ENCODE results near the gene MPC2.

Gene MPC2

GRCh38 chr1:167924102-167924501 is 12.8 kb downstream of the MPC2 start:
- no peaks in the 10 kb centered on the region for H3K27me3 ChIP-seq (ENCODE audit: insufficient read depth, low read depth)
- no peak overlapping the region for H3K4me3 ChIP-seq (IDR thresholded peaks at IDR 0.05; ENCODE audit: insufficient read depth, low read depth, low read length)
- no peak overlapping the region for H2AFZ ChIP-seq (ENCODE audit: low read depth)
- H4K20me1 ChIP-seq (ENCODE audit: insufficient read depth), result no peaks in the 10 kb centered on the region
- peaks cover 13% of the 10 kb centered on the region for H3K4me1 ChIP-seq (ENCODE audit: low read depth, poor library complexity, severe bottlenecking)
- H3K9ac ChIP-seq, result no peak overlapping the region
- H3K79me2 ChIP-seq (ENCODE audit: insufficient read depth, low read depth), result no peaks in the 10 kb centered on the region
- no peak for TF ChIP-seq CTCF (conservative IDR thresholded peaks at IDR 0.05; ENCODE audit: low read depth, low read length)
- H3K36me3 ChIP-seq (ENCODE audit: insufficient read depth), result no peaks in the 10 kb centered on the region; the same call in 1 of the 2 replicates
- H3K27ac ChIP-seq, result no peak overlapping the region
- H3K4me2 ChIP-seq, result no peak overlapping the region

- Histone ChIP-seq H3K27me3 (ENCODE audit: insufficient read depth, low read depth) (no peaks in the 10 kb centered on the region), H4K20me1 (ENCODE audit: insufficient read depth) (no peaks in the 10 kb centered on the region), H3K4me1 (ENCODE audit: low read depth, poor library complexity, severe bottlenecking) (peaks cover 13% of the 10 kb centered on the region), H3K79me2 (ENCODE audit: insufficient read depth, low read depth) (no peaks in the 10 kb centered on the region), H3K36me3 (ENCODE audit: insufficient read depth) (no peaks in the 10 kb centered on the region; the same call in 1 of the 2 replicates), H2AFZ (ENCODE audit: low read depth) (no peak overlapping the region), H3K4me3 (IDR thresholded peaks at IDR 0.05; ENCODE audit: insufficient read depth, low read depth, low read length) (no peak overlapping the region), H3K9ac (no peak overlapping the region), H3K4me2 (no peak overlapping the region), H3K27ac (no peak overlapping the region)
- TF ChIP-seq CTCF (conservative IDR thresholded peaks at IDR 0.05; ENCODE audit: low read depth, low read length), result no peak
Measured at GRCh38 chr1:167923324-167924056, 13.4 kb downstream of the MPC2 start.

DNA sequence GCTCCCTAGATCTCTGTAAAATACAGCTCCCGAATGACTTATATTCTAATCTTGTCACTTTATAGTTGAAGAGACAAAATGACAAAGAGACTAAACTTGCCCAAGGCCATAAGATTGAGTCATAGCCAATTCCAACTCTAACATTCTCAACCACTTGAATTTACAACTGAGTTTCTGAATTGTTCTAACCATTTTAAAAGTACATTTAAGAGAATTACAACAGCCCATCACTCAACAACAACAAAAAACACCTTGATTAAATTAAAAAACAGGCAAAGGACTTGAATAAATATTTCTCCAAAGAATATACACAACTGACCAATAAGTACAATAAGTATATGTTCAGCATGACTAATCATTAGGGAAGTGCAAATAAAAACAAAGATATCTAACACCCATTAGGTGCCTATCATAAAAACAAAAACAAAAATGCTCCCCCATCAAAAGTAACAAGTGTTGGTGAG is 14.2 kb downstream of the MPC2 start:
- no peak overlapping the region for H2AFZ ChIP-seq (ENCODE audit: low read depth)
- TF ChIP-seq CTCF (conservative IDR thresholded peaks at IDR 0.05; ENCODE audit: low read depth, low read length), result no peak
- no peak overlapping the region for H3K4me3 ChIP-seq (IDR thresholded peaks at IDR 0.05; ENCODE audit: insufficient read depth, low read depth, low read length)
- peaks cover 13% of the 10 kb centered on the region for H3K4me1 ChIP-seq (ENCODE audit: low read depth, poor library complexity, severe bottlenecking)
- no peaks in the 10 kb centered on the region for H4K20me1 ChIP-seq (ENCODE audit: insufficient read depth)
- H3K79me2 ChIP-seq (ENCODE audit: insufficient read depth, low read depth), result no peaks in the 10 kb centered on the region
- no peaks in the 10 kb centered on the region; the same call in 1 of the 2 replicates for H3K36me3 ChIP-seq (ENCODE audit: insufficient read depth)
- no peak overlapping the region for H3K27ac ChIP-seq
- H3K27me3 ChIP-seq (ENCODE audit: insufficient read depth, low read depth), result no peaks in the 10 kb centered on the region
- no peak overlapping the region for H3K9ac ChIP-seq
- no peak overlapping the region for H3K4me2 ChIP-seq

GRCh38 chr1:167922023-167922422 is 14.8 kb downstream of the MPC2 start:
- Histone ChIP-seq H3K4me3 (IDR thresholded peaks at IDR 0.05; ENCODE audit: insufficient read depth, low read depth, low read length) (no peak overlapping the region), H3K36me3 (ENCODE audit: insufficient read depth) (no peaks in the 10 kb centered on the region; the same call in 1 of the 2 replicates), H3K27ac (no peak overlapping the region), H3K9ac (no peak overlapping the region), H3K4me1 (ENCODE audit: low read depth, poor library complexity, severe bottlenecking) (peaks cover 13% of the 10 kb centered on the region), H3K27me3 (ENCODE audit: insufficient read depth, low read depth) (no peaks in the 10 kb centered on the region), H3K79me2 (ENCODE audit: insufficient read depth, low read depth) (no peaks in the 10 kb centered on the region), H2AFZ (ENCODE audit: low read depth) (no peak overlapping the region), H4K20me1 (ENCODE audit: insufficient read depth) (no peaks in the 10 kb centered on the region), H3K4me2 (no peak overlapping the region)
- no peak for TF ChIP-seq CTCF (conservative IDR thresholded peaks at IDR 0.05; ENCODE audit: low read depth, low read length)

All from KMS-11 (cell line).